CD1c-positive myeloid dendritic cell (primary cell): ENCODE data around the gene NRARP.
"Not testable (repeated sequence)": the region's sequence is repeated elsewhere in the genome, so short reads cannot be mapped to it uniquely, and the experiment has no call there.

ENCODE experiments used
- DNase-seq: peaks from one replicate; pipeline ENCODE4 v3.0.0-alpha.2; 2016; ENCODE audit errors: extremely low spot score

Gene NRARP

GRCh38 chr9:137262909-137263285 is 39.2 kb downstream of the NRARP start:
- no peak for DNase-seq

- DNase-seq: not testable (repeated sequence)
Observed at GRCh38 chr9:137262173-137262908, 39.7 kb downstream of the NRARP start.

- no peak for DNase-seq
Observed at GRCh38 chr9:137256856-137257255, 45.2 kb downstream of the NRARP start.

GRCh38 chr9:137256362-137256761 is 45.7 kb downstream of the NRARP start:
- no peak for DNase-seq

- DNase-seq: no peak
Observed at GRCh38 chr9:137255448-137256114, 46.5 kb downstream of the NRARP start.

- DNase-seq: peak; percentile 95
Observed at GRCh38 chr9:137254624-137255447, 47.2 kb downstream of the NRARP start, which contains the start of gene NELFB. TSS of gene NELFB (plus strand) at chr9:137255327.

- no peak for DNase-seq
Observed at GRCh38 chr9:137253717-137254623, 48.1 kb downstream of the NRARP start.

GRCh38 chr9:137252555-137253506 is 49.2 kb downstream of the NRARP start:
- no peak for DNase-seq

GRCh38 chr9:137251490-137252268 is 50.4 kb downstream of the NRARP start:
- no peak for DNase-seq

GRCh38 chr9:137251194-137251461 is 50.9 kb downstream of the NRARP start, which contains the start of gene STPG3:
TSS of gene STPG3 (plus strand) at chr9:137251286. CDS start at chr9:137251287, 1 bp downstream.
- DNase-seq: no peak

- no peak for DNase-seq
Observed at GRCh38 chr9:137250329-137251193, 51.5 kb downstream of the NRARP start.
